ENCODE results near the gene FBXW9.
A peak's percentile ranks its signal among the peaks of the same experiment; 100 is the strongest.
"Not testable (repeated sequence)": the region's sequence is repeated elsewhere in the genome, so short reads cannot be mapped to it uniquely, and the experiment has no call there.

The FBXW9 gene

DNA sequence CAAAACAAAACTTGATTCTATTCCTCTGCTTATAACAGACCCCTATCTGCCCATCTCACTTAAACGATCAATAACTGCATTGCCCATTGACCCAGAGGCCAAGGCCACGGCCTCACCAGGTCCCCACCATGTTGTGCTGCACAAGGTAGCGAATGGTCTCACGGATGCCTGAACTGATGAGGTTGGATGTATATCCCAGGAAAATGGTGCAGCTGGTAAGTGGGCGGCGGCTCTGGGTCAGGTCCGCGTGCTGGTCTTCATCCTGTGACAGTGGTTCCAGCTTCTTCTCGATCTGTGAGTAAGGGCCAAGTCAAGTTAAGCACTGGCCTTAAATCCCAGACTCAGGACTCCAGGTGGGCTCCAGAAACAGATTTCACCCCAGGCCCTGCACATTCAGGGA is 16.4 kb downstream of the FBXW9 start:
- no peak for DNase-seq (ENCODE audit: low read depth in 2 of 2)

DNA sequence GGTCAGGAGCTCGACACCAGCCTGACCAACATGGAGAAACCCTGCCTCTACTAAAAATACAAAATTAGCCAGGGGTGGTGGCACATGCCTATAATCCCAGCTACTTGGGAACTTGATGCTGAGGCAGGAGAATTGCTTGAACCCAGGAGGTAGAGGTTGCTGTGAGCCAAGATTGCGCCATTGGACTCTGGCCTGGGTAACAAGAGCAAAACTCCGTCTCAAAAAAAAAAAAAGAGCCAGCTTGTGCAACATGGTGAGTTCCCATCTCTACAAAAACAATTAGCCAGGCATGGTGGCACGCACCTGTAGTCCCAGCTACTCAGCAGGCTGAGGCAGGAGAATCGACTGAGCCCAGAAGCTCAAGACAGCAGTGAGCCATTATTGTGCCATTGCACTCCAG is 18.4 kb downstream of the FBXW9 start:
- not testable (repeated sequence) for DNase-seq (ENCODE audit: low read depth in 2 of 2)

DNA sequence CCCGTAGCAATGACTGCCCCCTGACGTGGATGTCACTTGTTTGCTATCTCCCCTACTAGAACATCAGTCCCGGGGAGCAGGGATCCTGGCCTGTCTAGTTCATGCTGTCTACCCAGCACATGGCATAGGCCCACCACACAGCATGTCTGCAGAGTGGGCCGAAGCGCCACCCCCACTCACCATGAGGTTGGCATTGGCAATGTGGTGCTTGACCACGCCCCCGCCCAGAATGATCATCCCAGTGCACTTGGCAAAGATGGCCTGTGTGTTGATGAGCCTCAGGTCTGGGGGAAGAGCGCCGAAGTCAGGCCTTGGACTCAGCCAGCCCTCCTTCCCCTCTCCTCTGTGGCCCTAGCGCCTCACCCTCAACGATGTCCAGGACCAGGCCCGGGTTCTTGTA is 19.5 kb downstream of the FBXW9 start:
- DNase-seq (ENCODE audit: low read depth in 2 of 2) = no peak

DNA sequence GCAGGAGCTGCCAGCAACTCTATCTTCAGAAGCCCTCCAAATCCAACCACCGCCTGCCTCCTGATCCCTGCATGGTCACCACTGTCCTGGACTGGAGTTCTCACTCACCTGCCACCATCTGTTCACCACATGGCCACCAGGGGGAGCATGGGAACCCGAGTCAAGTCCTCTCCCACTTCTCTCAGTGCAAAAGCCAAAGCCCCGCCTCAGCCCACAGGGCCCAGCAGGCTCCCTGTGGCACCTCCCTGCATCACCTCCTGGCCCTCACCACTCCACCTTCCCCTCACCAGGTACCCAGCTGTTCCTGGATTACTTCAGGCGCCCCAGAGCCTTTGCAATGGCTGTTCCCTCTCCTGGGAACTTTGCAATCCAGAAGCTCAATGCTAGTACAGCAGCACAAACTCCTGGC is 20.0 kb downstream of the FBXW9 start:
- peak; percentile 68 to 72 for DNase-seq (ENCODE audit: low read depth in 2 of 2)

DNA sequence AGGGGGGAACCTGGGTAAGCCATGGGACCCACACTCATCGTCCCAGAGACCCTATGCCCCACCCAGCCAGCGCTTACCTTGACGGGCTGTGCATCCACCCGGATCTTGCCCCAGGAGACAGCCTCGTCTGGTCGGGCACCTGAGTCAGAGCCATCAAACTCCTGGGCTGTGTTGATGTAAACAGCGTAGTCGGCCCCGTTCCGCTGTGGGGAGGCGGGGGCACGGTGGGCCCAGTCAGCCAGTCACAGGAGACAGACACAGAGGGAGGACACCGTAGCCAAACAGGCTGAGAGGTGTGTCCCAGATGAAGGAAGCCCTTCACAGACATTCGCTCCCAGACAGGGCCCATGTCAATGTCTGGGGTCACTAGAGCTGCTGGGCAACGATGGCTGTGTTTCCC is 20.5 kb downstream of the FBXW9 start:
- DNase-seq (ENCODE audit: low read depth in 2 of 2) = no peak

DNA sequence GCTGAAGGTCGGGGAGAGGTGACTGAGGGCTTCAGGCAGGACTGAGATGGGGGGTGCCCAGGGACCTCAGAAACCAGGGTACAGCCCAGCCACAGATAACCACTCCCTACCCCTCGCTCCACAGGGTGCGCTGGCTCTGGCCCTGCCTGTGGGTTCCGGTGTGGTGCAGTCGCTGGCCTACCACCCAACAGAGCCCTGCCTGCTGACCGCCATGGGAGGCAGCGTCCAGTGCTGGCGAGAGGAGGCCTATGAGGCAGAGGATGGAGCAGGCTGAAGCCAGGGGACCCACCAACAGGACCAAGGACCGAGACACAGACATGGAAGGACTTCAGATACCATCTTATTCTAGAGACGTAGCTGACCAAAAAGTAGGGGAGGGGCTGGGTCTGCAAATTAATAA is 21.0 kb downstream of the FBXW9 start:
- no peak for DNase-seq (ENCODE audit: low read depth in 2 of 2)

DNA sequence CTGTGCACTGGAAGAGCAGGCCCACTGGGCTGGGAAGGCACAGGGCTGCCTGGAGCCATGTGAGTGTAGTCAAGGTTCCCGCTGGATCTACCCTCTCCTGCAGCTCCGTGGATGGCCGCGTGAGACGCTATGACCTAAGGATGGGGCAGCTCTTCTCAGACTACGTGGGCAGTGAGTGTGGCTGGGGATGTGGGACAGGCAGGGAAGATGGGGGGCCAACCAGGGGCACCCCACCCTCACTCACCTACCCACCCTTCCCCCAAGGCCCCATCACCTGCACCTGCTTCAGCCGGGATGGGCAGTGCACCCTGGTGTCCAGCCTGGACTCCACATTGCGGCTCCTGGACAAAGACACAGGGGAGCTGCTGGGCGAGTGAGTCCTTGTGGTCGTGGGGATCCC is 23.7 kb downstream of the FBXW9 start:
- no peak for DNase-seq (ENCODE audit: low read depth in 2 of 2)

DNA sequence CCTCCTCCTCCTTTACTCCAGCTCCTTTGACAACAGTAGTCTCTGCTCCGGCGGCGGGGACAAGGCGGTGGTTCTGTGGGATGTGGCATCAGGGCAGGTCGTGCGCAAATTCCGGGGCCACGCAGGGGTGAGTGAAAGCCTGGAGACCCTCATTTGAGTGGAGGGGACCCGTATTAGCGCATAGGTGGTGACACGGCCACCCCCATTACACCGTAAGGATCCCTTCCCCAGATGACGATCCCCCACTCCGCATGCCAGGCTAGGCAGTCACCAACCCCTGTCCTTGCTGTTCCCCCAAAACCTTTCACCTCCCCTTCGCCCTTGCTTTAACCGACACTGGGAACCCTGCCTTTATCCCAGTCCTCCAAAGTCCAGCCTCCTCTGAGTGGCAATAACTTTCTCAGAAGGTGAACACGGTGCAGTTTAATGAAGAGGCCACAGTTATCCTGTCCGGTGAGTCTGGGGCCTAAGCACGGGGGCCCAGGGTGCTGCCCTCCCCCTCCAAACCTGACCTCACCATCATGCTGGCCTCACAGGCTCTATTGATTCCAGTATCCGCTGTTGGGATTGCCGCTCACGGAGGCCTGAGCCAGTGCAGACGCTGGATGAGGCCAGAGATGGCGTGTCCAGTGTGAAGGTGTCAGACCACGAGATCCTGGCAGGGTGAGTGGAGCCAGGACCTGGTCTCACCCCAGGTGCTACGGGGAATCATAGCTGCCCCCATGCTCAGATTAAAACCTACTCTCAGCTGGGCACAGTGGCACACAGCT is 26.1 kb downstream of the FBXW9 start:
- no peak for DNase-seq (ENCODE audit: low read depth in 2 of 2)

DNA sequence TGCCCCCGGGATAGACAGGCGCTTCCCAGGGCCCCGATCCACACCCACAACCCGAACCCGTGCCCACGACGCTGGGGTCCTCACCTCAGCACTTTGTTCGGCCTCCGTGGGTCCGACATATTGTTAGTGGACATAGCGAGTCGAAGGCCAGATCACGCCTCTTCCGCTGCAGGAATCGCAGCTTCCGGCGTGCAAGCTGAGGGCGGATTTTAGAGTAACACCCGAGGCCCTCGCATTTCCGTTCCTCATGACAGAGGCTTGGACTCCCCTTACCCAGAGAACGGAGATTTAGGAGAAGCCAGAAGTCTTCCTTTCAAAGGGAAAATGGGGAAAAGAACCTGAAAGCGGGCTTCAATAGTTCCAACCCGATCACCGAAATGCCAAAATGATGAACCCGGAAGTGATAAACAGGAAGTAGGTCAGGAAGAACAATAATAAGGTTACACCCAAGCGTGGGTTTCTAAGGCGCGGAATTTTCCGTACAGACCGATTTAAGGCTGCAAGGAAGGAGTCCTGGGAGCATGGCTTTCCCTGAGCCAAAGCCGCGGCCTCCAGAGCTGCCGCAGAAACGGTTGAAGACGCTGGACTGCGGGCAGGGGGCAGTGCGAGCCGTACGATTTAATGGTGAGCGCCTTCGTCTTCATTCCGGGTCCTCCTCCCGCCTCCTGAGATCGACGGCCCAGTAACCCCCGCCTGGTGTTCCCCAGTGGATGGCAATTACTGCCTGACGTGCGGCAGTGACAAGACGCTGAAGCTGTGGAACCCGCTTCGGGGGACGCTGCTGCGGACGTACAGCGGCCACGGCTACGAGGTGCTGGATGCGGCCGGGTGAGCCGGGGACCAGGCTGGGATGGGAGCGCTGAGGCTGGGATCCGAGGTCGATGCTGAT is 26.9 kb downstream of the FBXW9 start:
- DNase-seq (ENCODE audit: low read depth in 2 of 2) = peak; percentile 50 to 58

DNA sequence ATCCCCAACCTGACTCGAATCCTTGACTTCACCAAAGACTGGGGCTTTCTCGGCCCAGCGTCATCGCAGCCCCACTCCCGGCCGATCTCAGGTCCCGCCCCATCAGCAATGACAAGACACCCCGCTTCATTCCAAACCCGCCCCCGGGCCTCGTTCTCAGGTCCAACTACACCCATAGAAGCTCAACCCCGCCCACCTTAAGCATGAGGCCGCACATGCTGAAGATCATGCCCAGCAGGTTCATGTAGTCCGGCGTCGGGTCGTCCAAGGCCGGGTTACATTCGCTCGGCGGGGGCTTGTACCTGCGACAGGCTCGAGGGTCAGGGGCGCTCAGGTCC is 27.5 kb downstream of the FBXW9 start:
- DNase-seq (ENCODE audit: low read depth in 2 of 2) = peak in 1 of 2 donors; percentile 46

DNA sequence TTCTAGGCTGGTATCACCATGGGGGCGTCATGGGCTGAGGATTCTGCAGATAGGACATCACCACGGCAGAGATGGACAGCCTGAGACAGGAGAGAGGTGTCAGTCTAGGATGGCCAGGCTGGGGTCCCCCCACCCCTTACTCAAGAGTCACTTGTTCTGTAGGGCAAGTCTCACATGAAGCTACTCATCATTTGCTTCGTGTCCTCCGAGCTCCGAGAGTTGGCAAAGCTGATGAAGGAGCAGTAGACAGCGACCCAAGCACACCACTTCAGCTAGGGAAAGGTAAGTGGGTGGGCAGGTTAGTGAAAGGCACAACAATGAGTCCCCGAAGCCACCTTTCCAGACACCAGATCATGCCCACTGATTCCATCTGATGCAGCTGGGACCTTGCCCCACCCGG is 28.1 kb downstream of the FBXW9 start:
- DNase-seq (ENCODE audit: low read depth in 2 of 2) = no peak

DNA sequence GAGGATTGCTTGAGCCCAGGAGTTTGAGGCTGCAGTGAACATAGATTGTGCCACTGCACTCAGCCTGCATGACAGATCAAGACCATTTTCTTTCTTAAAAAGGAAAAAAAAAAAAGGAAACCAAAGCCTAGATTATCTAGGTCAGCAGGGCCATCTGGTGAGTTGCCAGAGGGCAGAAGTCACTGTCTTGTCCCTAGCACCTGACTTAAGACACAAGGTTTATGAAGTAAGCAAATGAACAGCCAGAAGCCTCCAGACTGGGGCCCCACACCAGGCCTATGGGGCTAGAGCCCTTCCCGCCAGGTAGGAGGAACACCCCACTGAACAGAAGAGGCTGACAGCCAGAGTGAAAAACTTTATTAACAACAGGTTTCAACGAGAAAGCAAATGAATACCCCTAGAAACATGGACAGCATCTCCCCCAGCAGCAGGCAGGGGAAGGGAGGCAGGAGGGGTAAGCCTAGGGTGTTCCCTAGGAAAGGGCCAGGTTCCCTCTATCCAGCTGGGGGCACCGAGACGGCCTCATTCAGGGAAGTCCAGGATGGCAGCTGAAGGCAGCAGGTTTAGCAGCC is 28.6 kb downstream of the FBXW9 start:
- DNase-seq (ENCODE audit: low read depth in 2 of 2) = no peak

DNA sequence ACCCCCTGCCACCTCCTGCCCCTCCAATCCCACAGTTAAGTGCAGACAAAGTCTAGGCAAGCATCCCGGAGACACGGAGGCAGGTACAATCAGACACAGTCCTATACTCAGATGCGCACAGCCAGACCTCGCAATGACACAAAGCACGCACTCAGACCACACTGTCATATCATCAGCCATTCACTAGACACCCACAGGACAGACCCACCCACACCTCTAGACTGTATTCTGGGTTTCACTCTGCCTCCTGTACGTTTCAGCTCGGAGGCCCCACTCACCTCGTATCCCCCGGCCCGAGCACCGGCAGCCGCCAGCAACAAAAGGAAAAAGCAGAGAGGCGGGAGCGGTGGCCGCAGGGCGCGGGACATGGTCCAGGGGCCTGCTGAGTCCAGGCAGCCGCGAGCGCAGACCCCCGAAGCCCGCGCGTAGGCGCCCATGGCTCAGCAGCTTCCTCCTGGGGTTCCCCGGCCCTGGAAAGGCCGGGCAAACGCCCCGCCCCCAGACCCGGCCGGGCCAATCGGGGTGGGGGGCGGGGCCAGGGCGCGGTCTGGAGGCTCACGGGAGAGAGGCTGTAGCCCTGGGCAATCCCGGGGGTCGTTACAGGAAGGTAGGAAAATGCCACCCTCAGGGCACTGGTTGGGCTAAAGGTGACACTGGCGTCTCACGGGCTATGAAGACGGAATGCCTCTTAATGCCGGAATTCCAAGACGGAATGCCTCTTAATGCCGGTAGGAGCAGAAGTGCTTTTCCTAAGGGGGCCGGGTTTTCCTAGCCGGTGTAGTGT is 30.0 kb downstream of the FBXW9 start, which contains the start of the genes MAN2B1 and WDR83:
Gene MAN2B1, minus strand, starts transcription at position 478 of the 784 bp plus-strand sequence. Its CDS starts 41 bp downstream, at position 437.
Gene WDR83, plus strand, starts transcription at position 543 of the 784 bp plus-strand sequence. CDS start 2,984 bp downstream, outside the sequence.
- DNase-seq (ENCODE audit: low read depth in 2 of 2) = peak; percentile 54 to 70

DNA sequence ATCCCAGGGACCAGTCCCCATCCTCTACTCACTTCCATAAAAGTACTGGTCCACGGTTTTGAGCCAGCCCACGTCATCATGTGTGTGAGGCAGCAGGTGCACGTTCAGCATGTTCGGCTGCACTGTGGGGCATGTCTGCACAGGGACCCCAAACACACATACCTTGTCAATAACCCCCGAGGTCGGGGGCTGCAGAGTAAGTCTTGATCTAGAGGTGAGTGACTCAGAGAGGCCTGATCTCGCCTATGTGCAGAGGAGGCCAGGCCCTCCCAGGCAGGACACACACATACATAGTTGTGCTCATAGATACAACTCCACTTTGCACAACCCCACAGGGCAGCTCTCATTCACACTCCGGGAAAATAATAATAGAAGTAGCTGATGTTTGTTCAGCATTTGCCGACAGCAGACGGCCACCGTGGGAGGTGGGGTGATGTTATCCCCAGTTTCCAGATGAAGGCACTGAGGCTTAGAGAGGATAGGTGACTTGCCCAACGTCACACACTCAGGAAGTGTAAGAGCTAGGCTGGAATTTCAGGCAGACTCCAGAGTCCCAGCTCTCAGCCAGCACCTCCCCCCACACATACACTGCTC is 30.7 kb downstream of the FBXW9 start:
- DNase-seq (ENCODE audit: low read depth in 2 of 2) = no peak

DNA sequence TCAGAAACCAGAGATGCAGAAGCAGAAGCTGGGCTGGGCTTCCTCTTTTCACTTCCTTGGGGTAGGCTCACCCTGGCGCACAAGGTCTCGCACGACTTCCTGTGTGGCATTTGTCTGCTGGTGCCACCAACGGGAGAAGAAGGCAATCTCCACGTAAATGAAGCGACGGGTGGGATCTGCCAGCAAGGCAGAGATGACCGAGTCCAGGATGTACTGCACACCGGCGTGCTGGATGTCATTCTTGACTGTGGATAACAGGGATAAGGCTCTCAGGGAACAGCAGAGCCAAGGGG is 31.2 kb downstream of the FBXW9 start:
- no peak for DNase-seq (ENCODE audit: low read depth in 2 of 2)

DNA sequence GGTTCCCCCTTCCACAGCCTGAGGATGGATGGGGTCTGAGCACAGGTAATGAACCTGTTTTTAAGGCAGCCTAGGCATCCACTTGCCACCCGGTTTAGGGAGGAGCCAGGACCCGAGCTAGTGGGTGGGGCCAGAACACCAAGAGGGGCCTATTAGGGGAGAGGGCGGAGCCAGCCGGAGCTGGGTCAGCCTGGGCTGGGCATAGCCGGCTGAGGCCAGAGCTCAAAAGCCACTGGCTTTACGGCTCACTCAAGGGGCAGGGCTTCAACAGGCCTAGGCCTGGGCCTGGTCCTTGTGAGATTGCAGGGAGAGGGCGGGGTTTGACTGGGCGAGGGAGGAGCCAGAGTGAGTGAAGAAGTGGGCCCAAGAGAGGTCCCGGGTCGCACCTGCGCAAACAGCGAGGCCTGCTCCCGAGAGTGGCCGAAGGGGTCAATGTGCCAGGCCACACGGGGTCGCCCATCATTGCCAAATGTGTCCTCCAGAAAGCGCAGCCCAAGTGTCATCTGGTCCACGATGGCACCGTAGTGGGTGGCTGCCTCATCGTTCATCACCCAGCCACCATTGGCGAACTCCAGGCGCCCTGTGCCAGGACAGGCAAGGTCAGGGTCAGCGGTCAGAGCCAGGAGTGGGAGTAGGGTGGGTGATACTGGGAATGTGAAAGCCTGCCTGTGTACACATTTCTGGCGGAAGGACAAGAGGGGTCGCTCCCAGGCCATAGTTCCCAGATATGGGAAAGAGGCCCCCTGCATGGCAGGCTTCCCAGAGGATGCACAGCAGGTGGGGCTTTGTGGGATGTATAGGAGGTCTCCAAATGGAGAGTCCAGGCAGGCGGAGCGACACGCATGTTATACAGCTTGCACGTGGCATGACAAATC is 31.8 kb downstream of the FBXW9 start:
- DNase-seq (ENCODE audit: low read depth in 2 of 2) = no peak

DNA sequence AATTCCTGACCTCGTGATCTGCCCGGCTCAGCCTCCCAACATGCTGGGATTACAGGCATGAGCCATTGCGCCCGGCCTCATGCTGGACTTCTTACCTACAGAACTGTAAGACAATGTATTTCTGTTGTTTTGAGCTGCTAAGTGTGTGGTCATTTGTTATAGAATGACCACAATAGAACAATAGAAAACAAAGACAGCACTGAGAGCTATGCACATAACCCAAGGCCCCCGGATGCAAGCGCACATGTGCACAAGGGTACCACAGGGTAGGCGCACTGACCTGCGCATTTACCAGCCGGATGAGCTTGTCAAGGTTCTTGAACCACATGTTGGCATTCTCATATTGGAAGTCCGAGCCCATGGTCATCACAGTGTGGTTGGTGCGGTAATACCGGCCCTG is 35.5 kb downstream of the FBXW9 start:
- DNase-seq (ENCODE audit: low read depth in 2 of 2) = no peak

DNA sequence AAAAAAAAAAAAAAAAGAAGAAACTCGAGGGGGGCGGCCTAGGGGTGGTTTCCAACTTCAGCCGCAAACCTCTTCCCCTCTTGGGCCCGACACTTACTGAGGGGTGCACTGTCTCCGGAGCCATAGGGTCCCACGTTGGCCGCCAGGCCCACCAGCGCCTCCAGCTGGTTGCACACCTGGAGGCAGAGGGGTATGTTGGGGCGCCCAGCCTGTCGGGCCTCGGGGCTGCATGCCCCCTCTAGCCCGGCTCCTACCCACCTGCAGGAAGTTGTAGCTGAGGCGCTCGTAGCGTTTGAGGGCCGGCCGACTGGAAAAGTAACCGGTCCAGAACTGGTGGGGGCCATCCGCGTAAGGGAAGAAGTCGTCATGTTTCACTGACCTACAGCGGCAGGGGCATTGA is 38.5 kb downstream of the FBXW9 start:
- DNase-seq (ENCODE audit: low read depth in 2 of 2) = no peak

DNA sequence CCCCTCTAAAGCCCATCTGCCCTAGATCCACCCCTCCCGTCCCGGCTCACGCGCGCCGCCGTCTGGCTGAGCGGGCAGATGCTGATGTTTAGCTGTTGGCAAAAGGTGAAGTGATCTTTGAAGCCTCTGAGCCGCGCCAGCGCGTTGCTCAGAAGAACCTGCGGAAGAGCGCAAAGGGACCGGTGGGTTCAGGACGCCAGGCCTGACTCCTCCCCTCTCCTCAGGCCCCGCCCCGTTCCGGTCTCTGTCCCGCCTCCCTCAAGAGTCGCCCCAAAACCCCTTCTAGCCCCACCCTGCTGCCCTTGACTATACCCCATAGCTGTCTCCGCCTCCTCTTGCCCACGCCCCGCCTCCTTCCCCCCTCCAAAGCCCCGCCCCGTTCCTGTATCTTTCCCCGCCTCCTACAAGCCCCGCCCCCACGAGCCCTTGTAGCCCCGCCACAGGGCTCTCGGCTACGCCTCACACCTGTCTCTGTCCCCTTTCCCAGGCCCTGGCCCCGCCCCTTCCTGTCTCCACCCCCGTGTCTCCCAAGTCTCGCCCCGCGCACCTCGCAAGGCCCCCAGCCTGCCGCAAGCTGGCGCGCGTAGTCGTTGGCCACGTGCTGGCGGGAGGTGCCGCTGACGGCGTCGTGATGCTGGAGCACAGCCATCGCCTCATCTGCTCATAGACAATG is 39.4 kb downstream of the FBXW9 start:
- DNase-seq (ENCODE audit: low read depth in 2 of 2) = no peak

DNA sequence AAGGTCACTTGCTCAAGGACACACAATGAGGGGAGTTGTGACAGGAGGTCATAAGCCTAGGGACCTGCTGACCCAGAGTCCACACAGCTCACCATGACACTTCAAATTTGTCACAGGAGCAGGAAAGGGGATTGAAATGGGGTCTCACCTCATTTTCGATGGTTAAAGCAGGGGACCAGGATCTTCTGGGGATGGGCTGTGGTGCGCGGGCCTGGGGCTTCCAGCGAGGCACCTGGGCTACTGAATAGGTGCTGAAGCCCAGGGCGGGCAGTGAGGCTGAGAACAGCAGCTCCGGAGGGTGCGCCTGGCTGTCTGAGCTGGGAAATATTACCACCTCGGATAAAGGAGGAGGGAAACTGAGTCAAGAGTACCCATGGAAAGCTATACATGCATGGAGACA is 40.9 kb downstream of the FBXW9 start:
- no peak for DNase-seq (ENCODE audit: low read depth in 2 of 2)
